H1 (cell line): ENCODE measurements around the gene SPRED1. TPM values are rescaled to one million over a fixed set of nuclear protein-coding genes. Genes with fewer than 3 reads are reported as not detected.

Experiments used
- CTCF ChIA-PET: fragments of 300-600 bp; sonication (Branson Sonifier 250); formaldehyde crosslinking; loops from one replicate; lab custom pipeline; 2021; ENCODE audit not compliant: partially characterized antibody; lab: Charles Lee
- POLR2A ChIA-PET: fragments of 300-600 bp; sonication (Branson Sonifier 250); formaldehyde crosslinking; loops from one replicate; lab custom pipeline; 2021; ENCODE audit warnings: inconsistent platforms; ENCODE audit not compliant: partially characterized antibody; lab: Charles Lee
- DNase-seq, 2 experiments: peaks; one replicate each; pipeline versions ENCODE4 v3.0.0 to v3.0.0-alpha.2; 2010 to 2022; ENCODE audit warnings: low spot score in 2 of 2, low read depth in 1 of 2, mixed read lengths in 1 of 2
- FAIRE-seq: peaks from 2 replicates; lab custom pipeline; 2011; peaks lifted over from hg19 to GRCh38; lab: Jason Lieb, UNC
- H2AFZ ChIP-seq: 2 replicates; pipeline ENCODE4 v1.8.1; 2012; ENCODE audit warnings: low read length, inconsistent platforms
- H2AK5ac ChIP-seq: 2 replicates; pipeline ENCODE4 v1.6.1; 2013; ENCODE audit warnings: low read depth, low read length
- H2BK120ac ChIP-seq: replicated peaks from 2 replicates; pipeline ENCODE3; 2013; ENCODE audit warnings: low read depth, low read length, inconsistent platforms
- H2BK12ac ChIP-seq: 2 replicates; pipeline ENCODE4 v1.6.1; 2013; ENCODE audit warnings: low read depth, low read length
- H2BK15ac ChIP-seq: 2 replicates; pipeline ENCODE4 v1.6.1; 2013; ENCODE audit warnings: low read length
- H2BK20ac ChIP-seq: 2 replicates; pipeline ENCODE4 v1.6.1; 2013; ENCODE audit warnings: low read length
- H2BK5ac ChIP-seq: 2 replicates; pipeline ENCODE4 v1.6.1; 2013; ENCODE audit warnings: low read depth, low read length
- H3K14ac ChIP-seq: 2 replicates; pipeline ENCODE4 v1.6.1; 2013; ENCODE audit warnings: inconsistent platforms; ENCODE audit not compliant: insufficient read length
- H3K18ac ChIP-seq: 2 replicates; pipeline ENCODE4 v1.6.1; 2013; ENCODE audit warnings: low read length; ENCODE audit errors: extremely low read depth
- H3K23ac ChIP-seq: 2 replicates; pipeline ENCODE4 v1.6.1; 2013; ENCODE audit warnings: inconsistent platforms; ENCODE audit not compliant: insufficient read length
- H3K23me2 ChIP-seq: 2 replicates; pipeline ENCODE4 v1.6.1; 2013; ENCODE audit warnings: low read depth, low read length
- H3K27ac ChIP-seq: 2 replicates; pipeline ENCODE4 v1.6.1; 2011; ENCODE audit warnings: low read depth, low read length, inconsistent platforms
- H3K27me3 ChIP-seq, 4 experiments: replicated peaks in 1 of 4; 1 replicate in 1 of 4; 2 replicates in 3 of 4; pipeline versions ENCODE4 v1.6.1 to v1.8.1; 2011 to 2013; ENCODE audit warnings: low read length in 3 of 4, mild to moderate bottlenecking in 3 of 4, inconsistent platforms in 2 of 4, mixed read lengths in 2 of 4, moderate library complexity in 1 of 4; ENCODE audit not compliant: control insufficient read depth in 3 of 4, insufficient read depth in 3 of 4; ENCODE audit errors: extremely low read depth in 1 of 4
- H3K36me3 ChIP-seq, 4 experiments: 2 replicates each; pipeline versions ENCODE4 v1.6.1 to v1.8.1; 2011 to 2013; ENCODE audit warnings: mild to moderate bottlenecking in 4 of 4, low read length in 3 of 4, moderate library complexity in 2 of 4, control low read depth in 1 of 4, inconsistent platforms in 1 of 4; ENCODE audit not compliant: insufficient read depth in 4 of 4, control insufficient read depth in 2 of 4
- H3K4ac ChIP-seq: replicated peaks from 2 replicates; pipeline ENCODE3; 2013; ENCODE audit warnings: low read length, low read depth, mixed read lengths, inconsistent platforms; ENCODE audit not compliant: insufficient read length
- H3K4me1 ChIP-seq, 4 experiments: replicated peaks in 1 of 4; 1 replicate in 1 of 4; 2 replicates in 3 of 4; pipeline versions ENCODE4 v1.6.1 to v1.8.1; 2011 to 2013; ENCODE audit warnings: low read length in 3 of 4, inconsistent platforms in 2 of 4, mixed read lengths in 1 of 4; ENCODE audit not compliant: insufficient read depth in 4 of 4, control insufficient read depth in 3 of 4
- H3K4me2 ChIP-seq, 2 experiments: 2 replicates each; pipeline versions ENCODE4 v1.6.1 to v1.8.1; 2011 to 2013; ENCODE audit warnings: low read depth in 2 of 2, low read length in 2 of 2, control low read depth in 1 of 2, inconsistent platforms in 1 of 2, mild to moderate bottlenecking in 1 of 2; ENCODE audit not compliant: insufficient read depth in 1 of 2
- H3K4me3 ChIP-seq, 4 experiments: fragments of 200-600, 300-600 bp in 1 of 4; sonication (generic), shearing (Covaris generic), sonication (Bioruptor Twin) in 1 of 4; 2 replicates each; pipeline versions ENCODE4 v1.5.1 to v1.8.1; 2011 to 2016; ENCODE audit warnings: low read length in 4 of 4, low read depth in 3 of 4, control low read depth in 2 of 4, inconsistent platforms in 2 of 4, mild to moderate bottlenecking in 2 of 4, mixed read lengths in 1 of 4, moderate library complexity in 1 of 4; ENCODE audit not compliant: insufficient read depth in 2 of 4; ENCODE audit errors: extremely low read depth in 1 of 4
- H3K56ac ChIP-seq: replicated peaks from 2 replicates; pipeline ENCODE3; 2013; ENCODE audit warnings: low read depth, mild to moderate bottlenecking, mixed read lengths, low read length, inconsistent platforms; ENCODE audit not compliant: insufficient read length
- H3K79me1 ChIP-seq: 2 replicates; pipeline ENCODE4 v1.6.1; 2013; ENCODE audit warnings: low read depth, low read length, control low read depth
- H3K79me2 ChIP-seq, 2 experiments: 2 replicates each; pipeline versions ENCODE4 v1.6.1 to v1.8.1; 2012 to 2013; ENCODE audit warnings: low read length in 2 of 2, mild to moderate bottlenecking in 2 of 2, inconsistent platforms in 1 of 2; ENCODE audit not compliant: insufficient read depth in 2 of 2, control insufficient read depth in 1 of 2
- H3K9ac ChIP-seq, 4 experiments: replicated peaks in 1 of 4; 1 replicate in 1 of 4; 2 replicates in 3 of 4; pipeline versions ENCODE4 v1.6.1 to v1.8.1; 2011 to 2013; ENCODE audit warnings: low read depth in 3 of 4, low read length in 3 of 4, control low read depth in 2 of 4, mild to moderate bottlenecking in 2 of 4, moderate library complexity in 2 of 4, inconsistent platforms in 1 of 4; ENCODE audit errors: extremely low read depth in 1 of 4
- H3K9me3 ChIP-seq, 2 experiments: 2 replicates each; pipeline versions ENCODE4 v1.6.1 to v1.8.1; 2012 to 2013; ENCODE audit warnings: mild to moderate bottlenecking in 2 of 2, moderate library complexity in 2 of 2, control low read depth in 1 of 2, inconsistent platforms in 1 of 2, low read depth in 1 of 2, low read length in 1 of 2, mixed read lengths in 1 of 2; ENCODE audit not compliant: insufficient read depth in 2 of 2
- H4K20me1 ChIP-seq, 2 experiments: replicated peaks in 1 of 2; 2 replicates each; pipeline versions ENCODE3 to v1.8.1; 2011 to 2013; ENCODE audit warnings: inconsistent platforms in 2 of 2, low read length in 2 of 2, mild to moderate bottlenecking in 1 of 2; ENCODE audit not compliant: insufficient read depth in 2 of 2, control insufficient read depth in 1 of 2
- H4K5ac ChIP-seq: 2 replicates; pipeline ENCODE4 v1.6.1; 2013; ENCODE audit warnings: low read length, low read depth, mixed read lengths, inconsistent platforms; ENCODE audit not compliant: insufficient read length
- H4K8ac ChIP-seq: 2 replicates; pipeline ENCODE4 v1.8.0; 2013; ENCODE audit warnings: mild to moderate bottlenecking, moderate library complexity, low read length, inconsistent platforms; ENCODE audit not compliant: insufficient read depth; ENCODE audit errors: extremely low read depth
- H4K91ac ChIP-seq: replicated peaks from 2 replicates; pipeline ENCODE3; 2013; ENCODE audit warnings: low read length, mixed read lengths, inconsistent platforms; ENCODE audit not compliant: insufficient read length
- EZH2 ChIP-seq: fragments of 200-600 bp; sonication (generic); IDR thresholded peaks from 2 replicates; pipeline ENCODE4 v1.7.1; 2012; ENCODE audit warnings: low read depth, mild to moderate bottlenecking, moderate library complexity, low read length, inconsistent platforms; ENCODE audit not compliant: severe bottlenecking
- KDM5A ChIP-seq: fragments of 200-600 bp; IDR thresholded peaks from 2 replicates; pipeline ENCODE4 v1.7.1; 2012; ENCODE audit warnings: mild to moderate bottlenecking, low read length, inconsistent platforms, mixed read lengths
- NRF1 ChIP-seq: IDR thresholded peaks from 2 replicates; pipeline ENCODE4 v1.6.1; 2011; ENCODE audit warnings: mild to moderate bottlenecking, low read depth, low read length, improper control_type of control experiment
- SUZ12 ChIP-seq: fragments of 200-600 bp; sonication (generic); IDR thresholded peaks from 2 replicates; pipeline ENCODE4 v1.6.1; 2012; ENCODE audit warnings: mild to moderate bottlenecking, inconsistent platforms, low read length, moderate library complexity, mixed read lengths
- WGBS, 2 experiments: shearing (Covaris generic) in 1 of 2; methylation state at CpG; one replicate each; pipeline versions ENCODE4 v1.1.6 to v1.1.7; 2013 to 2015; ENCODE audit warnings: low lambda C conversion rate in 2 of 2, mixed read lengths in 2 of 2, inconsistent platforms in 1 of 2, low coverage in 1 of 2, missing lambda C conversion rate in 1 of 2; ENCODE audit not compliant: insufficient replicate concordance in 2 of 2, insufficient coverage in 1 of 2, insufficient read length in 1 of 2; ENCODE audit errors: extremely low coverage in 1 of 2, missing lambda C conversion rate in 1 of 2; 5-methylcytosine and 5-hydroxymethylcytosine counted together
- polyA plus RNA-seq, 7 experiments: library from polyadenylated mRNA; depleted of rRNA in 3 of 7; stranded (reverse) in 5 of 7; unstranded in 2 of 7; fragments of >200 nt in 5 of 7; fragments of 200-250 nt in 2 of 7; gene quantifications; 1 replicate in 5 of 7; 2 replicates in 1 of 7; 4 replicates in 1 of 7; pipeline versions ENCODE4 v1.2.1 to v1.2.3, GENCODE V29; 2011 to 2013; ENCODE audit warnings: missing spikeins in 2 of 7, mixed read lengths in 2 of 7
- total RNA-seq: library from RNA; stranded (reverse); fragmentation: NEBNext Ultra II Directional; extraction: Animal tissue kit (Norgen Biotek cat#: 25700); gene quantifications from 2 replicates; pipeline ENCODE4 v1.2.1, GENCODE V29; 2021
- TF ChIP-seq, protein P1 (sequence below): IDR thresholded peaks from 2 replicates; pipeline ENCODE4 v1.6.1; 2012; ENCODE audit warnings: inconsistent platforms
- TF ChIP-seq, protein P2 (sequence below), 3 experiments: IDR thresholded peaks; 1 replicate in 2 of 3; 2 replicates in 1 of 3; pipeline versions ENCODE4 v1.5.1 to v1.6.1; 2011; ENCODE audit warnings: low read length in 3 of 3, mild to moderate bottlenecking in 3 of 3, inconsistent platforms in 2 of 3, low read depth in 1 of 3, moderate library complexity in 1 of 3; ENCODE audit not compliant: insufficient read depth in 1 of 3; ENCODE audit errors: control extremely low read depth in 1 of 3
- TF ChIP-seq, protein P3 (sequence below): IDR thresholded peaks from 2 replicates; pipeline ENCODE4 v1.6.1; 2011; ENCODE audit warnings: low read depth, mild to moderate bottlenecking, low read length; ENCODE audit not compliant: insufficient read depth

Gene SPRED1
- total and polyA plus RNA-seq, 2 of the 8 experiments (the other 6 are each of a cell fraction or from before 2014, with no cell fraction given), result 5.5 to 30.3 TPM

DNA sequence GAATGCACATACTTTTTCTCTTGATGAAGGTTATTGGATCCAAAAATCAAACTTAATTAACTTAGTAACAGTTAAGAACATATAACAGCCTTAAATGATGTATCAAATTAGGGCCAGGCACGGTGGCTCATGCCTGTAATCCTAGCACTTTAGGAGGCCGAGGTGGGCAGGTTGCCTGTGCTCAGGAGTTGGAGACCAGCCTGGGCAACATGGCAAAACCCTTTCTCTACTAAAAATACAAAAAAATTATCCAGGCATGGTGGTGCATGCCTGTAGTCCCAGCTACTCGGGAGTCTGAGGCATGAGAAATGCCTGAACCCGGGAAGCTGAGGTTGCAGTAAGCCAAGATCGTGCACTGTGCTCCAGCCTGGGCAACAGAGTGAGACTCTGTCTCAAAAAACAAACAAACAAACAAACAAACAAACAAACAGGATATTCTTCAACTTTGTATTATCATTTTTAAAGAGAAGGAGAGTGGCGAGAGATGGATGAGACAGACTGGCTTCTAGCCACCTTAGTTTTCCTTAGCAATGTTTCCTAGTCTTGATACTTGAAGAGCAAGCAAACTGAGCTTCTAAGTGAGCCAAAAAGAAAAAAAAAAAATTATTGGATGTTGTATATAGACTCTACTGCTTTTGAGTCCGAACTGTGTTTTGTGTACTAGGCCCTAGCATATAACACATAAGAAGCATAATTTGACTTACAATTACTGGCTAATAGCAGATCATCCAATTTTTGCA, 13.8 kb downstream of the SPRED1 start:
- H3K14ac ChIP-seq, result no peak overlapping the region
- no peaks in the 10 kb centered on the region for H3K9me3 ChIP-seq
- H2BK12ac ChIP-seq, result no peak overlapping the region
- H3K4me1 ChIP-seq, result peaks cover 2 to 15% (median 4%) of the 10 kb centered on the region in 4 experiments; a peak in 5 of 7 replicates
- no peak overlapping the region for H2BK120ac ChIP-seq
- WGBS, 2 experiments, result 87% methylated on average over 7 of the region's 7 CpGs; no CpG with 5 or more reads in 1 of the 2 experiments
- H3K18ac ChIP-seq, result no peak overlapping the region
- H4K20me1 ChIP-seq, result peaks cover 18 to 21% of the 10 kb centered on the region in 2 experiments
- no peak overlapping the region for H4K5ac ChIP-seq
- H3K79me1 ChIP-seq, result peaks cover 2% of the 10 kb centered on the region; the same call in 1 of the 2 replicates
- DNase-seq (no peak), FAIRE-seq (no peak)
- no peak overlapping the region for H3K23ac ChIP-seq
- no peaks in the 10 kb centered on the region for H3K27me3 ChIP-seq
- no peak overlapping the region for H3K27ac ChIP-seq
- no peak overlapping the region for H2AK5ac ChIP-seq
- no peak overlapping the region for H2BK20ac ChIP-seq
- no peak overlapping the region for H3K4me2 ChIP-seq
- H3K4ac ChIP-seq, result no peak overlapping the region
- H2BK15ac ChIP-seq, result no peak overlapping the region
- H2AFZ ChIP-seq, result no peak overlapping the region
- POLR2A ChIA-PET, result interaction anchor here (2.9 kb wide), 1 partner anchor 14 kb away, joined by 23 read pairs; the partner anchor contains the start of gene SPRED1
- H2BK5ac ChIP-seq, result no peak overlapping the region
- H3K79me2 ChIP-seq, result peaks cover 22 to 100% of the 10 kb centered on the region in 2 experiments
- CTCF ChIA-PET, result interaction anchor here (0.7 to 3.4 kb wide), 3 partner anchors 9 to 254 kb away, joined by 3 to 16 read pairs (median 3); partner anchors contain the start of gene SPRED1
- H3K36me3 ChIP-seq, result no peaks in the 10 kb centered on the region; a peak in 1 of 8 replicates
- H3K23me2 ChIP-seq, result no peaks in the 10 kb centered on the region
- H3K4me3 ChIP-seq, result no peak overlapping the region
- H3K9ac ChIP-seq, result no peak overlapping the region
- H4K8ac ChIP-seq, result no peak overlapping the region
- H3K56ac ChIP-seq, result no peak overlapping the region
- no peak overlapping the region for H4K91ac ChIP-seq
- TF ChIP-seq, protein P1, sequence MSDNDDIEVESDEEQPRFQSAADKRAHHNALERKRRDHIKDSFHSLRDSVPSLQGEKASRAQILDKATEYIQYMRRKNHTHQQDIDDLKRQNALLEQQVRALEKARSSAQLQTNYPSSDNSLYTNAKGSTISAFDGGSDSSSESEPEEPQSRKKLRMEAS, result no peak
- TF ChIP-seq EZH2 (no peak), NRF1 (no peak), KDM5A (no peak), SUZ12 (no peak)
- TF ChIP-seq, protein P2, sequence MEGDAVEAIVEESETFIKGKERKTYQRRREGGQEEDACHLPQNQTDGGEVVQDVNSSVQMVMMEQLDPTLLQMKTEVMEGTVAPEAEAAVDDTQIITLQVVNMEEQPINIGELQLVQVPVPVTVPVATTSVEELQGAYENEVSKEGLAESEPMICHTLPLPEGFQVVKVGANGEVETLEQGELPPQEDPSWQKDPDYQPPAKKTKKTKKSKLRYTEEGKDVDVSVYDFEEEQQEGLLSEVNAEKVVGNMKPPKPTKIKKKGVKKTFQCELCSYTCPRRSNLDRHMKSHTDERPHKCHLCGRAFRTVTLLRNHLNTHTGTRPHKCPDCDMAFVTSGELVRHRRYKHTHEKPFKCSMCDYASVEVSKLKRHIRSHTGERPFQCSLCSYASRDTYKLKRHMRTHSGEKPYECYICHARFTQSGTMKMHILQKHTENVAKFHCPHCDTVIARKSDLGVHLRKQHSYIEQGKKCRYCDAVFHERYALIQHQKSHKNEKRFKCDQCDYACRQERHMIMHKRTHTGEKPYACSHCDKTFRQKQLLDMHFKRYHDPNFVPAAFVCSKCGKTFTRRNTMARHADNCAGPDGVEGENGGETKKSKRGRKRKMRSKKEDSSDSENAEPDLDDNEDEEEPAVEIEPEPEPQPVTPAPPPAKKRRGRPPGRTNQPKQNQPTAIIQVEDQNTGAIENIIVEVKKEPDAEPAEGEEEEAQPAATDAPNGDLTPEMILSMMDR (IDR thresholded peaks at IDR 0.05; ENCODE audit: control extremely low read depth in 1 of 3, insufficient read depth in 1 of 3, low read depth in 1 of 3, low read length in 3 of 3), result no peak
- TF ChIP-seq, protein P3, sequence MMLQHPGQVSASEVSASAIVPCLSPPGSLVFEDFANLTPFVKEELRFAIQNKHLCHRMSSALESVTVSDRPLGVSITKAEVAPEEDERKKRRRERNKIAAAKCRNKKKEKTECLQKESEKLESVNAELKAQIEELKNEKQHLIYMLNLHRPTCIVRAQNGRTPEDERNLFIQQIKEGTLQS, result no peak
